Colon (tissue), 2 donors: ENCODE measurements around the gene TNFRSF18.

ENCODE experiments used
- FAIRE-seq: peaks from 2 replicates; lab custom pipeline; 2012; peaks lifted over from hg19 to GRCh38; lab: Jason Lieb, UNC
- donor health status: control.
- donor health status: control.

Gene TNFRSF18

GRCh38 chr1:1211541-1212441 lies 5.4 kb upstream of the TNFRSF18 start:
- FAIRE-seq, result no peak

GRCh38 chr1:1210726-1211540 lies 4.5 kb upstream of the TNFRSF18 start:
- no peak for FAIRE-seq

- FAIRE-seq, result no peak
These were observed 2.5 kb upstream of the TNFRSF18 start for GRCh38 chr1:1208713-1209433.

GRCh38 chr1:1207571-1207892 lies 1.1 kb upstream of the TNFRSF18 start:
- no peak for FAIRE-seq

- no peak for FAIRE-seq
These were observed 657 bp upstream of the TNFRSF18 start for GRCh38 chr1:1206966-1207531.

GRCh38 chr1:1205769-1206375 lies 520 bp downstream of the TNFRSF18 start:
- FAIRE-seq, result no peak

- no peak for FAIRE-seq
These were observed 1.2 kb downstream of the TNFRSF18 start for GRCh38 chr1:1204998-1205768.

- no peak for FAIRE-seq
These were observed 1.9 kb downstream of the TNFRSF18 start for GRCh38 chr1:1204425-1204920.

- no peak for FAIRE-seq
These were observed 2.6 kb downstream of the TNFRSF18 start for GRCh38 chr1:1203561-1204424.

- FAIRE-seq, result no peak
These were observed 3.4 kb downstream of the TNFRSF18 start for GRCh38 chr1:1202831-1203560.

- no peak for FAIRE-seq
These were observed 5.2 kb downstream of the TNFRSF18 start for GRCh38 chr1:1200876-1201810.

- no peak for FAIRE-seq
These were observed 6.2 kb downstream of the TNFRSF18 start for GRCh38 chr1:1199961-1200875.

GRCh38 chr1:1199141-1199960 lies 7.0 kb downstream of the TNFRSF18 start:
- no peak for FAIRE-seq

- no peak for FAIRE-seq
These were observed 7.8 kb downstream of the TNFRSF18 start for GRCh38 chr1:1198423-1199140.
